ENCODE data around the gene SOST.

- TF ChIP-seq POLR2A (IDR thresholded peaks at IDR 0.05; ENCODE audit: low read depth, low read length) (no peak), CTCF (IDR thresholded peaks at IDR 0.05; ENCODE audit: extremely low read depth in 1 of 2, insufficient read depth in 1 of 2, low read depth in 1 of 2, low read length in 2 of 2) (no peak), POLR2AphosphoS5 (IDR thresholded peaks at IDR 0.05; ENCODE audit: insufficient read depth, low read depth, low read length) (no peak)
Observed at GRCh38 chr17:43734376-43734775, 24.2 kb downstream of the SOST start.
